A549 treated with dexamethasone at 1 μM for 4 hours (cell line): Measurements from ENCODE around the gene PALLD. TPM values are rescaled to one million over a fixed set of nuclear protein-coding genes. Genes with fewer than 3 reads are reported as not detected.

Experiments
- total RNA-seq: library from RNA; stranded (reverse); fragments of 200-300 nt; extraction: Qiagen RNA extraction; gene quantifications from 5 replicates; pipeline ENCODE4 v1.2.3, GENCODE V29; 2022

The PALLD gene
- total RNA-seq = 60.3 to 80.3 TPM (median 76.5 TPM) in 5 replicates

GRCh38 chr4:168496834-168497233 lies at the start of gene PALLD:
Gene PALLD, plus strand, starts transcription at chr4:168497052.

Other genes starting within 250 kb of the PALLD start
- gene DDX60, start 178.3 kb upstream of the PALLD start, total RNA-seq = 2.0 to 3.1 TPM (median 2.6 TPM) in 5 replicates
- gene DDX60L, start 16.6 kb upstream of the PALLD start, total RNA-seq = 8.7 to 10.8 TPM (median 9.8 TPM) in 5 replicates